ENCODE results near the gene KIF5C.

KIF5C gene

GRCh38 chr2:148874868-148875341, at the start of gene KIF5C:
TSS of gene KIF5C (plus strand) at chr2:148875227. CDS start at chr2:148875618, 391 bp downstream.
- peak; percentile 96 for DNase-seq (ENCODE audit: low read depth)
- TF ChIP-seq, protein P1, sequence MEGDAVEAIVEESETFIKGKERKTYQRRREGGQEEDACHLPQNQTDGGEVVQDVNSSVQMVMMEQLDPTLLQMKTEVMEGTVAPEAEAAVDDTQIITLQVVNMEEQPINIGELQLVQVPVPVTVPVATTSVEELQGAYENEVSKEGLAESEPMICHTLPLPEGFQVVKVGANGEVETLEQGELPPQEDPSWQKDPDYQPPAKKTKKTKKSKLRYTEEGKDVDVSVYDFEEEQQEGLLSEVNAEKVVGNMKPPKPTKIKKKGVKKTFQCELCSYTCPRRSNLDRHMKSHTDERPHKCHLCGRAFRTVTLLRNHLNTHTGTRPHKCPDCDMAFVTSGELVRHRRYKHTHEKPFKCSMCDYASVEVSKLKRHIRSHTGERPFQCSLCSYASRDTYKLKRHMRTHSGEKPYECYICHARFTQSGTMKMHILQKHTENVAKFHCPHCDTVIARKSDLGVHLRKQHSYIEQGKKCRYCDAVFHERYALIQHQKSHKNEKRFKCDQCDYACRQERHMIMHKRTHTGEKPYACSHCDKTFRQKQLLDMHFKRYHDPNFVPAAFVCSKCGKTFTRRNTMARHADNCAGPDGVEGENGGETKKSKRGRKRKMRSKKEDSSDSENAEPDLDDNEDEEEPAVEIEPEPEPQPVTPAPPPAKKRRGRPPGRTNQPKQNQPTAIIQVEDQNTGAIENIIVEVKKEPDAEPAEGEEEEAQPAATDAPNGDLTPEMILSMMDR (IDR thresholded peaks at IDR 0.05; ENCODE audit: insufficient read depth, low read depth, low read length, missing control alignments) = no peak
- H3K4me3 ChIP-seq (ENCODE audit: low read depth, low read length) = peak within 1 kb of the TSS; percentile 57

DNA sequence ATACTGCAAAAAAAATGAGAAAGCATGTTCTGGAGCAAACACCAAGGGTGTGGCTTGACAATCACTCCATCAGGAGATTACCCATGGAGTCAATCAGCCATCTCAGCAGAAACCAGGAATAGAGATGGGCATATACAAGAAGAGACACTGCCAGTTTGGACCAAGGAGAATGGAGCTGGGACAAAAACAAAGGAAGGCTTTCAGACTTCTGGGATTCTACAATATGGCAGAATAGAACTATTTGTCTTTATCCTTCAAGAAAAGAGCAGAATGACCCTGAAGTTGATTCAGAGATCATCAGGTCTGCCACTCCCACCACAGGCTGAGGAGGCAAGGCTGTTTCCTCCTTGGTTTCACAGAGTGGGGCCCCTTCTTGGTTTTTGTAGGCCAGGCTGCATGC, 48.2 kb upstream of the KIF5C start:
- TF ChIP-seq, protein P1 (IDR thresholded peaks at IDR 0.05; ENCODE audit: insufficient read depth, low read depth, low read length, missing control alignments) = no peak
- H3K4me3 ChIP-seq (ENCODE audit: low read depth, low read length) = no peak overlapping the region
- DNase-seq (ENCODE audit: low read depth) = no peak

DNA sequence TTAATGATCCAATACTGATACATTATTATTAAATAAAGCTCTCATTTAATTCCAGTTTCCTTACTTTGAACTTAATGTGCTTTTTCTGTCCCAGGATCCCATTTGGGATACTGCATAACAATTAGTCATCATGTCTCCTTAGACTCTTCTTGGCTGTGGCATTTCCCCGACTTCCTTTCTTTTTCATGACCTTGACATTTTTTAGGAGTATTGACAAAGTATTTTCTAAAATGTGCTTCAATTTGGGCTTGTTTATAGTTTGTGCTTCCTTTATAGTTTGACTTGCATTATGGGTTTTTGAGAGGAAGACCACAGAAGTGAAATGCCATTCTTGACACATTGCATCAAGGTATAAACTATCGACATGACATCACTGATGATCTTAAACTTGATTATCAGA, 46.1 kb upstream of the KIF5C start:
- no peak for DNase-seq (ENCODE audit: low read depth)
- H3K4me3 ChIP-seq (ENCODE audit: low read depth, low read length) = no peak overlapping the region
- TF ChIP-seq, protein P1 (IDR thresholded peaks at IDR 0.05; ENCODE audit: insufficient read depth, low read depth, low read length, missing control alignments) = no peak

GRCh38 chr2:148829618-148830017, 45.4 kb upstream of the KIF5C start:
- no peak overlapping the region for H3K4me3 ChIP-seq (ENCODE audit: low read depth, low read length)
- DNase-seq (ENCODE audit: low read depth) = no peak
- TF ChIP-seq, protein P1 (IDR thresholded peaks at IDR 0.05; ENCODE audit: insufficient read depth, low read depth, low read length, missing control alignments) = no peak

GRCh38 chr2:148832637-148833036, 42.4 kb upstream of the KIF5C start:
- TF ChIP-seq, protein P1 (IDR thresholded peaks at IDR 0.05; ENCODE audit: insufficient read depth, low read depth, low read length, missing control alignments) = no peak
- no peak for DNase-seq (ENCODE audit: low read depth)

DNA sequence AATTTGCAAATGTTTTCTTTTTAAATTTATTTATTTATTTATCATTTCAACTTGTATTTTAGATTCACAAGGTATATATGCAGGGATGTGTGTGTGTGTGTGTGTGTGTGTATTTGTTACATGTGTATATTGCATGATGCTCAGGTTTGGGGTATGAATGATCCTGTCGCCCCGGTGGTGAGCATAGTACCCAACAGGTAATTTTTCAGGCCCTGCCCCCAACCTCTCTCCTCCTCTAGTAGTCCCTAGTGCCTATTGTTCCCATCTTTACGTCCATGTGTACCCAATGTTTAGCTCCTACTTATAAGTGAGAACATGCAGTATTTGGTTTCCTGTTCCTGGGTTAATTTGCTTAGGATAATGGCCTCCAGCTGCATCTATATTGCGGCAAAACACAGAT, 33.0 kb upstream of the KIF5C start:
- no peak for DNase-seq (ENCODE audit: low read depth)
- no peak overlapping the region for H3K4me3 ChIP-seq (ENCODE audit: low read depth, low read length)
- TF ChIP-seq, protein P1 (IDR thresholded peaks at IDR 0.05; ENCODE audit: insufficient read depth, low read depth, low read length, missing control alignments) = no peak

More at GRCh38 chr2:148832637-148833036, 42.4 kb upstream of the KIF5C start:
- H3K4me3 ChIP-seq (ENCODE audit: low read depth, low read length) = no peak overlapping the region

GRCh38 chr2:148848146-148848545, 26.9 kb upstream of the KIF5C start:
- no peak overlapping the region for H3K4me3 ChIP-seq (ENCODE audit: low read depth, low read length)
- DNase-seq (ENCODE audit: low read depth) = no peak
- TF ChIP-seq, protein P1 (IDR thresholded peaks at IDR 0.05; ENCODE audit: insufficient read depth, low read depth, low read length, missing control alignments) = no peak
